K562 (cell line): ENCODE measurements around the gene OXA1L. TPM values are rescaled to one million over a fixed set of nuclear protein-coding genes. Genes with fewer than 3 reads are reported as not detected.

ENCODE experiments used
- ARID1B ChIP-seq: fragments of 450-650 bp; IDR thresholded peaks from 2 replicates; pipeline ENCODE4 v1.6.1; 2016; ENCODE audit warnings: antibody characterized with exemption, mild to moderate bottlenecking, inconsistent platforms
- CAMTA2 ChIP-seq: fragments of 250-450 bp; sonication (Bioruptor Pico); conservative IDR thresholded peaks from 2 replicates; pipeline ENCODE4 v1.5.1; 2022
- CBFA2T2 ChIP-seq: fragments of 450-650 bp; conservative IDR thresholded peaks from 2 replicates; pipeline ENCODE4 v1.6.1; 2017; ENCODE audit warnings: mild to moderate bottlenecking
- CREB1 ChIP-seq, 2 experiments: sonication (generic) in 1 of 2; formaldehyde crosslinking in 1 of 2; IDR thresholded peaks; 2 replicates each; pipeline versions ENCODE4 v1.6.1 to v1.8.0; 2012 to 2022; ENCODE audit warnings: inconsistent platforms in 1 of 2, mild to moderate bottlenecking in 1 of 2, missing genetic modification reagents in 1 of 2, moderate library complexity in 1 of 2
- CREM ChIP-seq: IDR thresholded peaks from 2 replicates; pipeline ENCODE4 v1.6.1; 2014; ENCODE audit warnings: antibody characterized with exemption, low read depth
- DPF2 ChIP-seq: fragments of 450-650 bp; IDR thresholded peaks from 2 replicates; pipeline ENCODE4 v1.6.1; 2016
- EP300 ChIP-seq: IDR thresholded peaks from 2 replicates; pipeline ENCODE4 v1.6.1; 2012; ENCODE audit warnings: low read length, improper control_type of control experiment
- MECOM ChIP-seq: fragments of 250-450 bp; sonication (Bioruptor Pico); IDR thresholded peaks from 2 replicates; pipeline ENCODE4 v1.8.0; 2022; ENCODE audit warnings: inconsistent platforms
- PATZ1 ChIP-seq: fragments of 250-450 bp; sonication (Bioruptor Pico); IDR thresholded peaks from 2 replicates; pipeline ENCODE4 v1.5.0; 2020; ENCODE audit warnings: mild to moderate bottlenecking, borderline replicate concordance
- RBBP5 ChIP-seq: fragments of 200-600 bp; sonication (generic); IDR thresholded peaks from 2 replicates; pipeline ENCODE4 v1.6.1; 2012; ENCODE audit warnings: borderline replicate concordance, mild to moderate bottlenecking, low read length, control low read depth, inconsistent platforms; ENCODE audit not compliant: insufficient read depth, poor library complexity, severe bottlenecking
- RFX5 ChIP-seq: IDR thresholded peaks from 2 replicates; pipeline ENCODE4 v1.6.1; 2011; ENCODE audit warnings: low read depth, mild to moderate bottlenecking, improper control_type of control experiment, low read length
- TAL1 ChIP-seq: fragments of 450-650 bp; IDR thresholded peaks from 2 replicates; pipeline ENCODE4 v1.6.1; 2016; ENCODE audit warnings: mild to moderate bottlenecking
- TCF3 ChIP-seq: sonication (generic); formaldehyde crosslinking; IDR thresholded peaks from 2 replicates; pipeline ENCODE4 v1.4.0; 2020; ENCODE audit warnings: mild to moderate bottlenecking, missing genetic modification reagents
- TRIM24 ChIP-seq, 2 experiments: fragments of 450-650 bp; IDR thresholded peaks; 2 replicates each; pipeline ENCODE4 v1.6.1; 2016
- ZBTB7A ChIP-seq: IDR thresholded peaks from 2 replicates; pipeline ENCODE4 v1.6.1; 2011; ENCODE audit warnings: low read depth, mild to moderate bottlenecking, low read length, moderate library complexity, borderline replicate concordance; ENCODE audit not compliant: control insufficient read depth
- ZNF24 ChIP-seq: fragments of 450-650 bp; IDR thresholded peaks from 2 replicates; pipeline ENCODE4 v1.6.1; 2016
- ZNF277 ChIP-seq: fragments of 250-450 bp; sonication (Bioruptor Pico); IDR thresholded peaks from 2 replicates; pipeline ENCODE4 v1.8.0; 2022; ENCODE audit warnings: inconsistent platforms, mild to moderate bottlenecking, moderate library complexity, borderline replicate concordance
- ZNF592 ChIP-seq: fragments of 450-650 bp; IDR thresholded peaks from 2 replicates; pipeline ENCODE4 v1.6.1; 2017; ENCODE audit warnings: antibody characterized with exemption, mild to moderate bottlenecking
- polyA plus RNA-seq, 8 experiments: library from polyadenylated mRNA; depleted of rRNA in 4 of 8; stranded (reverse) in 5 of 8; unstranded in 3 of 8; fragments of >200 nt; fragmentation: Nextera tagmentation in 2 of 8; fragmentation: Illumina TruSeq in 1 of 8; extraction: Ambion mirVana in 2 of 8; extraction: Trizol in 1 of 8; gene quantifications; 2 replicates each; pipeline versions ENCODE4 v1.2.1 to v1.2.3, GENCODE V29; 2011 to 2014; ENCODE audit warnings: inconsistent platforms in 1 of 8, missing spikeins in 1 of 8
- total RNA-seq, 7 experiments: library from RNA; depleted of rRNA in 6 of 7; stranded (reverse); fragments of >200 nt in 6 of 7; fragmentation: Illumina TruSeq in 2 of 7; extraction: Trizol in 2 of 7; gene quantifications; 2 replicates each; pipeline versions ENCODE4 v1.2.1 to v1.2.3, GENCODE V29; 2011 to 2021; ENCODE audit warnings: low replicate concordance in 1 of 7

Gene OXA1L
- total and polyA plus RNA-seq, 9 of the 15 experiments (the other 6 are each of a cell fraction or from before 2014, with no cell fraction given) = 100 to 204 (median 145) TPM

- TF ChIP-seq ZNF592 (0 out of 2 replicates have a peak, but pooled peaks have one; percentile 46), PATZ1 (CRISPR knock-in tag) (no peak), MECOM (no peak), TCF3 (peak; percentile 26; the same call in 1 of the 2 replicates), EP300 (peak; percentile 38; the same call in 1 of the 2 replicates), CREM (peak; percentile 72; the same call in 1 of the 2 replicates), ZNF277 (CRISPR knock-in tag) (no peak), RBBP5 (no peak), CBFA2T2 (peak; percentile 20; the same call in 1 of the 2 replicates), DPF2 (peak; percentile 50; the same call in 1 of the 2 replicates), RFX5 (no peak), ARID1B (peak; percentile 58; the same call in 1 of the 2 replicates), TAL1 (peak; percentile 21; the same call in 1 of the 2 replicates), CAMTA2 (no peak), TRIM24 (IDR thresholded peaks at IDR 0.05) (0 out of 4 replicates have a peak, but pooled peaks of 1 of the 2 experiments have one; percentile 46), ZNF24 (peak; percentile 93), CREB1 (IDR thresholded peaks at IDR 0.05) (0 out of 2 replicates have a peak, but pooled peaks have one; percentile 32), CREB1 (CRISPR knock-in tag; IDR thresholded peaks at IDR 0.05) (0 out of 2 replicates have a peak, but pooled peaks have one; percentile 37), ZBTB7A (no peak)
Observed at GRCh38 chr14:22797017-22797917, 30.8 kb downstream of the OXA1L start (continued).
